Psoas muscle (tissue), 8 donors: Measurements from ENCODE around the gene KRTAP2-4. TPM values are rescaled to one million over a fixed set of nuclear protein-coding genes. Genes with fewer than 3 reads are reported as not detected.
"Not testable (repeated sequence)": the region's sequence is repeated elsewhere in the genome, so short reads cannot be mapped to it uniquely, and the experiment has no call there.

Source experiments
- ATAC-seq, 4 donors: fragments of 200-7000 bp; cut with Tn5 transposase; one replicate each; pipeline ENCODE4 v1.9.1; 2020; ENCODE audit warnings: moderate library complexity in 3 of 4, mild to moderate bottlenecking in 2 of 4
- DNase-seq, 2 donors: peaks; one replicate each; pipeline ENCODE4 v3.0.0-alpha.2; 2020
- H3K27ac ChIP-seq: fragments of 200-600 bp; one replicate; pipeline ENCODE4 v1.8.0; 2022
- H3K27me3 ChIP-seq, 3 donors: fragments of 200-600 bp in 1 of 3; one replicate each; pipeline versions ENCODE4 v1.6.1 to v1.8.0; 2013 to 2022; ENCODE audit warnings: low read length in 2 of 3, mild to moderate bottlenecking in 2 of 3, moderate library complexity in 1 of 3; ENCODE audit not compliant: insufficient read depth in 3 of 3
- H3K36me3 ChIP-seq, 2 donors: fragments of 200-600 bp in 1 of 2; one replicate each; pipeline versions ENCODE4 v1.6.1 to v1.8.0; 2013 to 2022; ENCODE audit warnings: low read depth in 1 of 2, mild to moderate bottlenecking in 1 of 2, moderate library complexity in 1 of 2; ENCODE audit not compliant: insufficient read depth in 1 of 2
- H3K4me1 ChIP-seq: fragments of 200-600 bp; one replicate; pipeline ENCODE4 v1.8.0; 2022
- H3K4me3 ChIP-seq: fragments of 200-600 bp; one replicate; pipeline ENCODE4 v1.8.0; 2022; ENCODE audit warnings: mild to moderate bottlenecking
- H3K9me3 ChIP-seq: fragments of 200-600 bp; one replicate; pipeline ENCODE4 v1.8.0; 2022
- CTCF ChIP-seq: fragments of 200-600 bp; IDR thresholded peaks from one replicate; pipeline ENCODE4 v1.8.0; 2022; ENCODE audit warnings: antibody characterized with exemption
- WGBS, 3 donors: extraction: QIAGEN DNeasy Blood & Tissue Kit; methylation state at CpG; one replicate each; pipeline versions ENCODE4 v1.1.6 to v1.1.7; 2013; 5-methylcytosine and 5-hydroxymethylcytosine counted together
- intact Hi-C, 2 donors: fragments of 100-400 bp; cut with DNase I; formaldehyde crosslinking; loops; one replicate each; pipeline versions ENCODE4 v1.11.0 to v1.14.2; 2022
- long read RNA-seq, 2 donors: library from polyadenylated mRNA; unstranded; transcript quantifications; one replicate each; pipeline ENCODE4 v2.0.0, GENCODE V29; 2021
- polyA plus RNA-seq, 3 donors: library from polyadenylated mRNA; stranded (reverse); fragments of 200-250 nt; gene quantifications; one replicate each; pipeline ENCODE4 v1.2.3, GENCODE V29; 2013
- total RNA-seq, 4 donors: library from RNA; stranded (reverse); fragmentation: NEBNext Ultra II Directional in 2 of 4; extraction: Animal tissue kit (Norgen Biotek cat#: 25700) in 2 of 4; gene quantifications; one replicate each; pipeline versions ENCODE4 v1.2.1 to v1.2.4, GENCODE V29; 2021 to 2023
- donor health status: healthy with polysubstance abuse.
- donor health status: DM: no; HTN: no; CAD: no; lungs with moderate emphysema.
- donor health status: Bipolar disorder and iron deficiency.
- donor health status: healthy.
- donor health status: DM: yes; HTN: yes; CAD: no.
- donor health status: DM: no; HTN: no; CAD: no.
- donor health status: DM: no; HTN: no; CAD: no.
- donor health status: DM: yes; HTN: yes; CAD: no.

KRTAP2-4 gene
- total RNA-seq (not detected), polyA plus RNA-seq (not detected)
- long read RNA-seq, donor 1 = 0 reads
- long read RNA-seq, donor 2 = 0 reads

- ATAC-seq = no peak
These were observed at the start of gene KRTAP2-4 for GRCh38 chr17:41065829-41066624. TSS of gene KRTAP2-4 (minus strand) at chr17:41065879. CDS start at chr17:41065845, 34 bp downstream.

GRCh38 chr17:41111151-41111885 is 45.6 kb upstream of the KRTAP2-4 start:
- H3K9me3 ChIP-seq = no peaks in the 10 kb centered on the region
- no peak overlapping the region for H3K4me3 ChIP-seq
- no peak for TF ChIP-seq CTCF
- H3K27ac ChIP-seq = no peak overlapping the region
- H3K36me3 ChIP-seq = no peaks in the 10 kb centered on the region
- peaks cover 0 to 10% (median 0%) of the 10 kb centered on the region in 3 donors for H3K27me3 ChIP-seq
- WGBS, 3 donors = 75 to 90% (median 79%) methylated on average over 2 of the region's 2 CpGs
- intact Hi-C loops = no loop called here
- ATAC-seq = no peak
- no peaks in the 10 kb centered on the region for H3K4me1 ChIP-seq
- DNase-seq = no peak

More at GRCh38 chr17:41065829-41066624, at the start of gene KRTAP2-4:
- H3K27me3 ChIP-seq = peaks cover 0 to 1% (median 1%) of the 10 kb centered on the region in 3 donors
- no peak within 1 kb of the TSS for H3K27ac ChIP-seq
- WGBS, 3 donors = 88 to 95% (median 92%) methylated on average over 5 to 6 of the region's 6 CpGs
- no peaks in the 10 kb centered on the region for H3K4me1 ChIP-seq
- no peak within 1 kb of the TSS for H3K4me3 ChIP-seq
- no peak for DNase-seq
- H3K36me3 ChIP-seq = no peaks in the 10 kb centered on the region
- intact Hi-C loops = no loop called here
- no peak for TF ChIP-seq CTCF
- no peaks in the 10 kb centered on the region for H3K9me3 ChIP-seq

- H3K9me3 ChIP-seq, intact Hi-C loops, H3K27ac ChIP-seq, H3K36me3 ChIP-seq, DNase-seq, ATAC-seq, H3K4me3 ChIP-seq, H3K4me1 ChIP-seq: not testable (repeated sequence)
- 0 to 36% (median 31%) methylated on average over 1 of the region's 1 CpG for WGBS, 3 donors
- peaks cover 0 to 13% (median 0%) of the 10 kb centered on the region in 3 donors for H3K27me3 ChIP-seq
These were observed 43.2 kb upstream of the KRTAP2-4 start for GRCh38 chr17:41108728-41109386.

GRCh38 chr17:41107941-41108450 is 42.3 kb upstream of the KRTAP2-4 start:
- ATAC-seq (no peak), DNase-seq (no peak)
- Histone ChIP-seq H3K4me3 (no peak overlapping the region), H3K4me1 (no peaks in the 10 kb centered on the region), H3K27me3 (peaks cover 0 to 19% (median 0%) of the 10 kb centered on the region in 3 donors), H3K36me3 (no peaks in the 10 kb centered on the region), H3K27ac (no peak overlapping the region), H3K9me3 (no peaks in the 10 kb centered on the region)
- intact Hi-C loops = no loop called here
- no peak for TF ChIP-seq CTCF
- 54 to 68% (median 67%) methylated on average over 1 of the region's 1 CpG for WGBS, 3 donors

- H3K4me1 ChIP-seq, H3K4me3 ChIP-seq, H3K27ac ChIP-seq, intact Hi-C loops, H3K36me3 ChIP-seq, ATAC-seq, DNase-seq, H3K9me3 ChIP-seq: not testable (repeated sequence)
- WGBS, 3 donors = 50 to 60% (median 58%) methylated on average over 5 to 10 of the region's 10 CpGs
- peaks cover 0 to 19% (median 0%) of the 10 kb centered on the region in 3 donors for H3K27me3 ChIP-seq
These were observed 39.7 kb upstream of the KRTAP2-4 start, which contains the start of gene KRTAP4-9 for GRCh38 chr17:41105347-41105746. TSS of gene KRTAP4-9 (plus strand) at chr17:41105389. CDS start at chr17:41105389, 0 bp downstream.

- H3K36me3 ChIP-seq, H3K4me1 ChIP-seq, H3K4me3 ChIP-seq, H3K27ac ChIP-seq, intact Hi-C loops, H3K9me3 ChIP-seq, DNase-seq, ATAC-seq: not testable (repeated sequence)
- H3K27me3 ChIP-seq = peaks cover 0 to 19% (median 0%) of the 10 kb centered on the region in 3 donors
- 73 to 88% (median 79%) methylated on average over 2 of the region's 2 CpGs for WGBS, 3 donors
These were observed 38.8 kb upstream of the KRTAP2-4 start for GRCh38 chr17:41104386-41105038.
